Fibroblast of skin of right biceps (primary cell): ENCODE results near the gene UNC93A.
"Not testable (repeated sequence)": the region's sequence is repeated elsewhere in the genome, so short reads cannot be mapped to it uniquely, and the experiment has no call there.

ENCODE experiments used
- DNase-seq: peaks from one replicate; pipeline ENCODE4 v3.0.0-alpha.2; 2013

UNC93A gene

GRCh38 chr6:167345960-167346359, 54.8 kb downstream of the UNC93A start:
- DNase-seq: no peak

GRCh38 chr6:167347226-167347625, 56.1 kb downstream of the UNC93A start:
- no peak for DNase-seq

- DNase-seq: no peak
These were observed 58.6 kb downstream of the UNC93A start for GRCh38 chr6:167349631-167350274.

- no peak for DNase-seq
These were observed 59.2 kb downstream of the UNC93A start for GRCh38 chr6:167350275-167350696.

GRCh38 chr6:167350731-167351655, 59.9 kb downstream of the UNC93A start:
- peak; percentile 56 for DNase-seq

GRCh38 chr6:167351656-167352345, 60.7 kb downstream of the UNC93A start:
- DNase-seq: no peak

- no peak for DNase-seq
These were observed 65.8 kb downstream of the UNC93A start for GRCh38 chr6:167356874-167357273.

GRCh38 chr6:167358394-167358793, 67.3 kb downstream of the UNC93A start:
- DNase-seq: not testable (repeated sequence)

- DNase-seq: not testable (repeated sequence)
These were observed 70.1 kb downstream of the UNC93A start for GRCh38 chr6:167361170-167361569.
